Chondrocyte (in vitro differentiated cells): ENCODE data around the gene MUC2. TPM values are rescaled to one million over a fixed set of nuclear protein-coding genes. Genes with fewer than 3 reads are reported as not detected.

Experiments used
- DNase-seq: peaks from one replicate; pipeline ENCODE4 v3.0.0; 2021; ENCODE audit warnings: mixed read lengths, low spot score
- H3K27ac Mint-ChIP-seq: one replicate; pipeline ENCODE4 v1.8.0; 2021; ENCODE audit warnings: mild to moderate bottlenecking, moderate library complexity, mixed read lengths; ENCODE audit not compliant: unreplicated experiment
- H3K27me3 Mint-ChIP-seq: 2 replicates; pipeline ENCODE4 v1.8.0; 2021; ENCODE audit warnings: low read depth, mixed read lengths
- H3K36me3 Mint-ChIP-seq: 2 replicates; pipeline ENCODE4 v1.8.0; 2021; ENCODE audit warnings: low read depth, mixed read lengths
- H3K4me1 Mint-ChIP-seq: 2 replicates; pipeline ENCODE4 v1.8.0; 2021; ENCODE audit warnings: low read depth, mild to moderate bottlenecking, mixed read lengths
- H3K4me3 Mint-ChIP-seq: one replicate; pipeline ENCODE4 v1.8.0; 2021; ENCODE audit warnings: mild to moderate bottlenecking, moderate library complexity, mixed read lengths; ENCODE audit not compliant: unreplicated experiment
- H3K9me3 Mint-ChIP-seq: 2 replicates; pipeline ENCODE4 v1.8.0; 2021; ENCODE audit warnings: low read depth, mixed read lengths
- total RNA-seq: library from RNA; stranded (reverse); gene quantifications from 3 replicates; pipeline ENCODE4 v1.2.1, GENCODE V29; 2021
- TF ChIP-seq, protein P1 (sequence below): fragments of 200-600 bp; sonication (generic); IDR thresholded peaks from 2 replicates; pipeline ENCODE4 v1.5.0; 2021; ENCODE audit warnings: antibody characterized with exemption, mild to moderate bottlenecking, moderate library complexity

The MUC2 gene
- total RNA-seq, 1 donor from 2014 or later = not detected

GRCh38 chr11:1082346-1082727, 7.7 kb downstream of the MUC2 start:
- Mint-ChIP-seq H3K36me3 (no peaks in the 10 kb centered on the region), H3K4me1 (no peaks in the 10 kb centered on the region)

GRCh38 chr11:1082728-1083620, 8.3 kb downstream of the MUC2 start:
- DNase-seq = peak; percentile 91
- Mint-ChIP-seq H3K27ac (no peak overlapping the region), H3K4me1 (no peaks in the 10 kb centered on the region), H3K36me3 (no peaks in the 10 kb centered on the region), H3K27me3 (no peaks in the 10 kb centered on the region), H3K4me3 (no peak overlapping the region), H3K9me3 (no peaks in the 10 kb centered on the region)
- TF ChIP-seq, protein P1, sequence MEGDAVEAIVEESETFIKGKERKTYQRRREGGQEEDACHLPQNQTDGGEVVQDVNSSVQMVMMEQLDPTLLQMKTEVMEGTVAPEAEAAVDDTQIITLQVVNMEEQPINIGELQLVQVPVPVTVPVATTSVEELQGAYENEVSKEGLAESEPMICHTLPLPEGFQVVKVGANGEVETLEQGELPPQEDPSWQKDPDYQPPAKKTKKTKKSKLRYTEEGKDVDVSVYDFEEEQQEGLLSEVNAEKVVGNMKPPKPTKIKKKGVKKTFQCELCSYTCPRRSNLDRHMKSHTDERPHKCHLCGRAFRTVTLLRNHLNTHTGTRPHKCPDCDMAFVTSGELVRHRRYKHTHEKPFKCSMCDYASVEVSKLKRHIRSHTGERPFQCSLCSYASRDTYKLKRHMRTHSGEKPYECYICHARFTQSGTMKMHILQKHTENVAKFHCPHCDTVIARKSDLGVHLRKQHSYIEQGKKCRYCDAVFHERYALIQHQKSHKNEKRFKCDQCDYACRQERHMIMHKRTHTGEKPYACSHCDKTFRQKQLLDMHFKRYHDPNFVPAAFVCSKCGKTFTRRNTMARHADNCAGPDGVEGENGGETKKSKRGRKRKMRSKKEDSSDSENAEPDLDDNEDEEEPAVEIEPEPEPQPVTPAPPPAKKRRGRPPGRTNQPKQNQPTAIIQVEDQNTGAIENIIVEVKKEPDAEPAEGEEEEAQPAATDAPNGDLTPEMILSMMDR = no peak

More at GRCh38 chr11:1082346-1082727, 7.7 kb downstream of the MUC2 start:
- no peak overlapping the region for H3K27ac Mint-ChIP-seq
- H3K27me3 Mint-ChIP-seq = no peaks in the 10 kb centered on the region
- peak; percentile 77 for DNase-seq
- H3K9me3 Mint-ChIP-seq = no peaks in the 10 kb centered on the region
- TF ChIP-seq, protein P1 = no peak
- H3K4me3 Mint-ChIP-seq = no peak overlapping the region

- peak; percentile 85 for DNase-seq
- Mint-ChIP-seq H3K27me3 (no peaks in the 10 kb centered on the region), H3K4me3 (no peak overlapping the region), H3K9me3 (no peaks in the 10 kb centered on the region), H3K36me3 (no peaks in the 10 kb centered on the region), H3K27ac (no peak overlapping the region), H3K4me1 (no peaks in the 10 kb centered on the region)
- TF ChIP-seq, protein P1 = no peak
These were observed 9.2 kb downstream of the MUC2 start for GRCh38 chr11:1083621-1084551.

- TF ChIP-seq, protein P1 = no peak
- H3K27ac Mint-ChIP-seq = no peak overlapping the region
- peak; percentile 94 for DNase-seq
These were observed 10.1 kb downstream of the MUC2 start for GRCh38 chr11:1084561-1085439.

More at GRCh38 chr11:1084561-1085439, 10.1 kb downstream of the MUC2 start:
- H3K9me3 Mint-ChIP-seq = no peaks in the 10 kb centered on the region
- no peaks in the 10 kb centered on the region for H3K27me3 Mint-ChIP-seq
- no peak overlapping the region for H3K4me3 Mint-ChIP-seq
- no peaks in the 10 kb centered on the region for H3K4me1 Mint-ChIP-seq
- H3K36me3 Mint-ChIP-seq = no peaks in the 10 kb centered on the region
